H1 (cell line): Measurements from ENCODE around the gene ARRDC2. TPM values are rescaled to one million over a fixed set of nuclear protein-coding genes. Genes with fewer than 3 reads are reported as not detected.

Experiments used
- CTCF ChIA-PET: fragments of 300-600 bp; sonication (Branson Sonifier 250); formaldehyde crosslinking; loops from one replicate; lab custom pipeline; 2021; ENCODE audit not compliant: partially characterized antibody; lab: Charles Lee
- POLR2A ChIA-PET: fragments of 300-600 bp; sonication (Branson Sonifier 250); formaldehyde crosslinking; loops from one replicate; lab custom pipeline; 2021; ENCODE audit warnings: inconsistent platforms; ENCODE audit not compliant: partially characterized antibody; lab: Charles Lee
- DNase-seq, 2 experiments: peaks; one replicate each; pipeline versions ENCODE4 v3.0.0 to v3.0.0-alpha.2; 2010 to 2022; ENCODE audit warnings: low spot score in 2 of 2, low read depth in 1 of 2, mixed read lengths in 1 of 2
- FAIRE-seq: peaks from 2 replicates; lab custom pipeline; 2011; peaks lifted over from hg19 to GRCh38; lab: Jason Lieb, UNC
- H2AFZ ChIP-seq: 2 replicates; pipeline ENCODE4 v1.8.1; 2012; ENCODE audit warnings: low read length, inconsistent platforms
- H2AK5ac ChIP-seq: 2 replicates; pipeline ENCODE4 v1.6.1; 2013; ENCODE audit warnings: low read depth, low read length
- H2BK120ac ChIP-seq: replicated peaks from 2 replicates; pipeline ENCODE3; 2013; ENCODE audit warnings: low read depth, low read length, inconsistent platforms
- H2BK12ac ChIP-seq: 2 replicates; pipeline ENCODE4 v1.6.1; 2013; ENCODE audit warnings: low read depth, low read length
- H2BK15ac ChIP-seq: 2 replicates; pipeline ENCODE4 v1.6.1; 2013; ENCODE audit warnings: low read length
- H2BK20ac ChIP-seq: 2 replicates; pipeline ENCODE4 v1.6.1; 2013; ENCODE audit warnings: low read length
- H2BK5ac ChIP-seq: 2 replicates; pipeline ENCODE4 v1.6.1; 2013; ENCODE audit warnings: low read depth, low read length
- H3K14ac ChIP-seq: 2 replicates; pipeline ENCODE4 v1.6.1; 2013; ENCODE audit warnings: inconsistent platforms; ENCODE audit not compliant: insufficient read length
- H3K18ac ChIP-seq: 2 replicates; pipeline ENCODE4 v1.6.1; 2013; ENCODE audit warnings: low read length; ENCODE audit errors: extremely low read depth
- H3K23ac ChIP-seq: 2 replicates; pipeline ENCODE4 v1.6.1; 2013; ENCODE audit warnings: inconsistent platforms; ENCODE audit not compliant: insufficient read length
- H3K23me2 ChIP-seq: 2 replicates; pipeline ENCODE4 v1.6.1; 2013; ENCODE audit warnings: low read depth, low read length
- H3K27ac ChIP-seq: 2 replicates; pipeline ENCODE4 v1.6.1; 2011; ENCODE audit warnings: low read depth, low read length, inconsistent platforms
- H3K27me3 ChIP-seq, 4 experiments: replicated peaks in 1 of 4; 1 replicate in 1 of 4; 2 replicates in 3 of 4; pipeline versions ENCODE4 v1.6.1 to v1.8.1; 2011 to 2013; ENCODE audit warnings: low read length in 3 of 4, mild to moderate bottlenecking in 3 of 4, inconsistent platforms in 2 of 4, mixed read lengths in 2 of 4, moderate library complexity in 1 of 4; ENCODE audit not compliant: control insufficient read depth in 3 of 4, insufficient read depth in 3 of 4; ENCODE audit errors: extremely low read depth in 1 of 4
- H3K36me3 ChIP-seq, 4 experiments: 2 replicates each; pipeline versions ENCODE4 v1.6.1 to v1.8.1; 2011 to 2013; ENCODE audit warnings: mild to moderate bottlenecking in 4 of 4, low read length in 3 of 4, moderate library complexity in 2 of 4, control low read depth in 1 of 4, inconsistent platforms in 1 of 4; ENCODE audit not compliant: insufficient read depth in 4 of 4, control insufficient read depth in 2 of 4
- H3K4ac ChIP-seq: replicated peaks from 2 replicates; pipeline ENCODE3; 2013; ENCODE audit warnings: low read length, low read depth, mixed read lengths, inconsistent platforms; ENCODE audit not compliant: insufficient read length
- H3K4me1 ChIP-seq, 4 experiments: replicated peaks in 1 of 4; 1 replicate in 1 of 4; 2 replicates in 3 of 4; pipeline versions ENCODE4 v1.6.1 to v1.8.1; 2011 to 2013; ENCODE audit warnings: low read length in 3 of 4, inconsistent platforms in 2 of 4, mixed read lengths in 1 of 4; ENCODE audit not compliant: insufficient read depth in 4 of 4, control insufficient read depth in 3 of 4
- H3K4me2 ChIP-seq, 2 experiments: 2 replicates each; pipeline versions ENCODE4 v1.6.1 to v1.8.1; 2011 to 2013; ENCODE audit warnings: low read depth in 2 of 2, low read length in 2 of 2, control low read depth in 1 of 2, inconsistent platforms in 1 of 2, mild to moderate bottlenecking in 1 of 2; ENCODE audit not compliant: insufficient read depth in 1 of 2
- H3K4me3 ChIP-seq, 4 experiments: fragments of 200-600, 300-600 bp in 1 of 4; sonication (generic), shearing (Covaris generic), sonication (Bioruptor Twin) in 1 of 4; 2 replicates each; pipeline versions ENCODE4 v1.5.1 to v1.8.1; 2011 to 2016; ENCODE audit warnings: low read length in 4 of 4, low read depth in 3 of 4, control low read depth in 2 of 4, inconsistent platforms in 2 of 4, mild to moderate bottlenecking in 2 of 4, mixed read lengths in 1 of 4, moderate library complexity in 1 of 4; ENCODE audit not compliant: insufficient read depth in 2 of 4; ENCODE audit errors: extremely low read depth in 1 of 4
- H3K56ac ChIP-seq: replicated peaks from 2 replicates; pipeline ENCODE3; 2013; ENCODE audit warnings: low read depth, mild to moderate bottlenecking, mixed read lengths, low read length, inconsistent platforms; ENCODE audit not compliant: insufficient read length
- H3K79me1 ChIP-seq: 2 replicates; pipeline ENCODE4 v1.6.1; 2013; ENCODE audit warnings: low read depth, low read length, control low read depth
- H3K79me2 ChIP-seq, 2 experiments: 2 replicates each; pipeline versions ENCODE4 v1.6.1 to v1.8.1; 2012 to 2013; ENCODE audit warnings: low read length in 2 of 2, mild to moderate bottlenecking in 2 of 2, inconsistent platforms in 1 of 2; ENCODE audit not compliant: insufficient read depth in 2 of 2, control insufficient read depth in 1 of 2
- H3K9ac ChIP-seq, 4 experiments: replicated peaks in 1 of 4; 1 replicate in 1 of 4; 2 replicates in 3 of 4; pipeline versions ENCODE4 v1.6.1 to v1.8.1; 2011 to 2013; ENCODE audit warnings: low read depth in 3 of 4, low read length in 3 of 4, control low read depth in 2 of 4, mild to moderate bottlenecking in 2 of 4, moderate library complexity in 2 of 4, inconsistent platforms in 1 of 4; ENCODE audit errors: extremely low read depth in 1 of 4
- H3K9me3 ChIP-seq, 2 experiments: 2 replicates each; pipeline versions ENCODE4 v1.6.1 to v1.8.1; 2012 to 2013; ENCODE audit warnings: mild to moderate bottlenecking in 2 of 2, moderate library complexity in 2 of 2, control low read depth in 1 of 2, inconsistent platforms in 1 of 2, low read depth in 1 of 2, low read length in 1 of 2, mixed read lengths in 1 of 2; ENCODE audit not compliant: insufficient read depth in 2 of 2
- H4K20me1 ChIP-seq, 2 experiments: replicated peaks in 1 of 2; 2 replicates each; pipeline versions ENCODE3 to v1.8.1; 2011 to 2013; ENCODE audit warnings: inconsistent platforms in 2 of 2, low read length in 2 of 2, mild to moderate bottlenecking in 1 of 2; ENCODE audit not compliant: insufficient read depth in 2 of 2, control insufficient read depth in 1 of 2
- H4K5ac ChIP-seq: 2 replicates; pipeline ENCODE4 v1.6.1; 2013; ENCODE audit warnings: low read length, low read depth, mixed read lengths, inconsistent platforms; ENCODE audit not compliant: insufficient read length
- H4K8ac ChIP-seq: 2 replicates; pipeline ENCODE4 v1.8.0; 2013; ENCODE audit warnings: mild to moderate bottlenecking, moderate library complexity, low read length, inconsistent platforms; ENCODE audit not compliant: insufficient read depth; ENCODE audit errors: extremely low read depth
- H4K91ac ChIP-seq: replicated peaks from 2 replicates; pipeline ENCODE3; 2013; ENCODE audit warnings: low read length, mixed read lengths, inconsistent platforms; ENCODE audit not compliant: insufficient read length
- MAFK ChIP-seq: IDR thresholded peaks from 2 replicates; pipeline ENCODE4 v1.6.1; 2012; ENCODE audit warnings: low read depth, mild to moderate bottlenecking, improper control_type of control experiment, low read length
- PHF8 ChIP-seq: fragments of 200-600 bp; sonication (generic); conservative IDR thresholded peaks from 2 replicates; pipeline ENCODE4 v1.7.1; 2012; ENCODE audit warnings: low read depth, mild to moderate bottlenecking, inconsistent platforms, low read length, moderate library complexity
- SAP30 ChIP-seq: fragments of 300-600 bp; sonication (generic); IDR thresholded peaks from 2 replicates; pipeline ENCODE4 v1.7.1; 2012; ENCODE audit warnings: low read length, moderate library complexity, mild to moderate bottlenecking, inconsistent platforms; ENCODE audit not compliant: insufficient read depth, insufficient replicate concordance
- SIRT6 ChIP-seq: IDR thresholded peaks from one replicate; pipeline ENCODE4 v1.7.1; 2012; ENCODE audit warnings: low read length, inconsistent platforms
- TAF1 ChIP-seq: IDR thresholded peaks from 2 replicates; pipeline ENCODE4 v1.6.1; 2011; ENCODE audit warnings: mild to moderate bottlenecking, low read depth, low read length
- WGBS, 2 experiments: shearing (Covaris generic) in 1 of 2; methylation state at CpG; one replicate each; pipeline versions ENCODE4 v1.1.6 to v1.1.7; 2013 to 2015; ENCODE audit warnings: low lambda C conversion rate in 2 of 2, mixed read lengths in 2 of 2, inconsistent platforms in 1 of 2, low coverage in 1 of 2, missing lambda C conversion rate in 1 of 2; ENCODE audit not compliant: insufficient replicate concordance in 2 of 2, insufficient coverage in 1 of 2, insufficient read length in 1 of 2; ENCODE audit errors: extremely low coverage in 1 of 2, missing lambda C conversion rate in 1 of 2; 5-methylcytosine and 5-hydroxymethylcytosine counted together
- polyA plus RNA-seq, 7 experiments: library from polyadenylated mRNA; depleted of rRNA in 3 of 7; stranded (reverse) in 5 of 7; unstranded in 2 of 7; fragments of >200 nt in 5 of 7; fragments of 200-250 nt in 2 of 7; gene quantifications; 1 replicate in 5 of 7; 2 replicates in 1 of 7; 4 replicates in 1 of 7; pipeline versions ENCODE4 v1.2.1 to v1.2.3, GENCODE V29; 2011 to 2013; ENCODE audit warnings: missing spikeins in 2 of 7, mixed read lengths in 2 of 7
- total RNA-seq: library from RNA; stranded (reverse); fragmentation: NEBNext Ultra II Directional; extraction: Animal tissue kit (Norgen Biotek cat#: 25700); gene quantifications from 2 replicates; pipeline ENCODE4 v1.2.1, GENCODE V29; 2021

ARRDC2 gene
- total and polyA plus RNA-seq, 2 of the 8 experiments (the other 6 are each of a cell fraction or from before 2014, with no cell fraction given) = 5.4 to 6.9 TPM

GRCh38 chr19:18045307-18046050 is 37.5 kb downstream of the ARRDC2 start:
- H3K9ac ChIP-seq = no peak overlapping the region

More at GRCh38 chr19:18045307-18046050, 37.5 kb downstream of the ARRDC2 start:
- Histone ChIP-seq H3K36me3 (no peaks in the 10 kb centered on the region), H4K5ac (no peak overlapping the region), H2BK5ac (0 out of 2 replicates have a peak overlapping the region, but pooled peaks have one; percentile 35), H3K27ac (no peak overlapping the region), H3K4me2 (peak overlapping the region; percentile 8 to 14; a peak in 2 of 4 replicates), H3K79me2 (no peaks in the 10 kb centered on the region), H2BK12ac (0 out of 2 replicates have a peak overlapping the region, but pooled peaks have one; percentile 75), H3K18ac (no peak overlapping the region), H3K14ac (no peak overlapping the region), H3K4ac (no peak overlapping the region), H3K4me1 (peaks cover 0 to 3% (median 1%) of the 10 kb centered on the region in 4 experiments; a peak in 2 of 7 replicates), H3K79me1 (no peaks in the 10 kb centered on the region), H3K27me3 (no peaks in the 10 kb centered on the region), H2AK5ac (no peak overlapping the region), H2BK20ac (no peak overlapping the region), H2BK120ac (no peak overlapping the region), H2AFZ (0 out of 2 replicates have a peak overlapping the region, but pooled peaks have one; percentile 8), H4K8ac (peak overlapping the region; percentile 65; the same call in 1 of the 2 replicates), H3K4me3 (peak overlapping the region in 1 of 4 experiments; percentile 2; a peak in 1 of 8 replicates), H4K20me1 (no peaks in the 10 kb centered on the region), H3K9me3 (no peaks in the 10 kb centered on the region), H2BK15ac (peak overlapping the region; percentile 72; the same call in 1 of the 2 replicates), H3K56ac (no peak overlapping the region), H4K91ac (no peak overlapping the region), H3K23me2 (0 out of 2 replicates have a peak, but pooled peaks cover 2% of the 10 kb centered on the region), H3K23ac (no peak overlapping the region)
- WGBS, 2 experiments = 90% methylated on average over 7 of the region's 7 CpGs; no CpG with 5 or more reads in 1 of the 2 experiments
- CTCF ChIA-PET = interaction anchor here (0.6 to 1.6 kb wide), 5 partner anchors 13 to 279 kb away, joined by 3 to 5 read pairs (median 3); no protein-coding TSS in a partner anchor
- no peak for FAIRE-seq
- DNase-seq = no peak
- no peak for TF ChIP-seq PHF8
- TF ChIP-seq TAF1 = 0 out of 2 replicates have a peak, but pooled peaks have one; percentile 8
- no peak for TF ChIP-seq MAFK
- TF ChIP-seq SIRT6 = no peak
- TF ChIP-seq SAP30 = no peak
- POLR2A ChIA-PET = interaction anchor here (0.6 to 0.7 kb wide), 2 partner anchors 22 to 127 kb away, joined by 3 to 4 read pairs; no protein-coding TSS in a partner anchor
